ENCODE results near the gene ANO6. TPM values are rescaled to one million over a fixed set of nuclear protein-coding genes. Genes with fewer than 3 reads are reported as not detected.

ANO6 gene
- total RNA-seq, 1 experiment from 2014 or later: 46.8 TPM

- Mint-ChIP-seq H3K4me3 (no peak overlapping the region), H3K9me3 (peaks cover 5% of the 10 kb centered on the region), H3K27ac (no peak overlapping the region), H3K36me3 (peaks cover 7% of the 10 kb centered on the region; the same call in 1 of the 2 replicates), H3K4me1 (peaks cover 34% of the 10 kb centered on the region), H3K27me3 (ENCODE audit: low read depth) (peaks cover 33% of the 10 kb centered on the region)
- ChIA-PET CTCF (interaction anchor here (1.3 kb wide), 1 partner anchor 265 kb away, joined by 3 read pairs; no protein-coding TSS in a partner anchor), POLR2A (no interaction called here)
- ATAC-seq: no peak
- DNase-seq (ENCODE audit: low spot score): no peak
- TF ChIP-seq ZNF281 (CRISPR knock-in tag; IDR thresholded peaks at IDR 0.05): no peak
- TF ChIP-seq E2F1 (CRISPR knock-in tag; IDR thresholded peaks at IDR 0.05): no peak
- no peak for TF ChIP-seq ZNF671 (CRISPR knock-in tag; IDR thresholded peaks at IDR 0.05)
- TF ChIP-seq CDX4 (CRISPR knock-in tag; IDR thresholded peaks at IDR 0.05; ENCODE audit: borderline replicate concordance): no peak
- no peak for TF ChIP-seq TEAD4 (CRISPR knock-in tag; IDR thresholded peaks at IDR 0.05)
- TF ChIP-seq E2F5 (CRISPR knock-in tag; IDR thresholded peaks at IDR 0.05): no peak
- no peak for TF ChIP-seq ZNF512 (CRISPR knock-in tag; IDR thresholded peaks at IDR 0.05; ENCODE audit: borderline replicate concordance)
- no peak for TF ChIP-seq NR1H2 (CRISPR knock-in tag; IDR thresholded peaks at IDR 0.05)
- no peak for TF ChIP-seq MXD4 (CRISPR knock-in tag; IDR thresholded peaks at IDR 0.05; ENCODE audit: borderline replicate concordance)
These were observed 220.2 kb downstream of the ANO6 start for GRCh38 chr12:45435945-45436710.

GRCh38 chr12:45439039-45439438 is 223.1 kb downstream of the ANO6 start:
- no peak overlapping the region for H3K4me3 Mint-ChIP-seq
- peaks cover 33% of the 10 kb centered on the region for H3K27me3 Mint-ChIP-seq (ENCODE audit: low read depth)
- ChIA-PET POLR2A (no interaction called here), CTCF (no interaction called here)
- no peak overlapping the region for H3K27ac Mint-ChIP-seq
- peaks cover 17% of the 10 kb centered on the region for H3K36me3 Mint-ChIP-seq
- peaks cover 21% of the 10 kb centered on the region for H3K9me3 Mint-ChIP-seq
- DNase-seq (ENCODE audit: low spot score): no peak
- no peak for ATAC-seq
- peaks cover 15% of the 10 kb centered on the region for H3K4me1 Mint-ChIP-seq
- TF ChIP-seq ZNF396 (CRISPR knock-in tag; IDR thresholded peaks at IDR 0.05; ENCODE audit: borderline replicate concordance) (no peak), MXD4 (CRISPR knock-in tag; IDR thresholded peaks at IDR 0.05; ENCODE audit: borderline replicate concordance) (no peak), GRHL2 (CRISPR knock-in tag; IDR thresholded peaks at IDR 0.05; ENCODE audit: insufficient replicate concordance, severe bottlenecking) (no peak), FOXP4 (CRISPR knock-in tag; IDR thresholded peaks at IDR 0.05) (no peak), CREB1 (CRISPR knock-in tag; IDR thresholded peaks at IDR 0.05) (no peak), IRF1 (CRISPR knock-in tag; IDR thresholded peaks at IDR 0.05) (no peak), EMX1 (CRISPR knock-in tag; IDR thresholded peaks at IDR 0.05) (no peak), TP53 (CRISPR knock-in tag; IDR thresholded peaks at IDR 0.05) (no peak), PRDM15 (CRISPR knock-in tag; IDR thresholded peaks at IDR 0.05) (no peak), TCF7 (CRISPR knock-in tag; IDR thresholded peaks at IDR 0.05; ENCODE audit: low read depth) (no peak), ATF3 (CRISPR knock-in tag; conservative IDR thresholded peaks at IDR 0.05) (no peak), FOXK1 (CRISPR knock-in tag; IDR thresholded peaks at IDR 0.05) (no peak)

Data from WTC11 (cell line).